ENCODE results near the gene ZNF669. TPM values are rescaled to one million over a fixed set of nuclear protein-coding genes. Genes with fewer than 3 reads are reported as not detected.

ZNF669 gene
- total RNA-seq, 4 donors from 2014 or later = 3.9 to 6.6 (median 5.6) TPM

- TF ChIP-seq, protein P1, sequence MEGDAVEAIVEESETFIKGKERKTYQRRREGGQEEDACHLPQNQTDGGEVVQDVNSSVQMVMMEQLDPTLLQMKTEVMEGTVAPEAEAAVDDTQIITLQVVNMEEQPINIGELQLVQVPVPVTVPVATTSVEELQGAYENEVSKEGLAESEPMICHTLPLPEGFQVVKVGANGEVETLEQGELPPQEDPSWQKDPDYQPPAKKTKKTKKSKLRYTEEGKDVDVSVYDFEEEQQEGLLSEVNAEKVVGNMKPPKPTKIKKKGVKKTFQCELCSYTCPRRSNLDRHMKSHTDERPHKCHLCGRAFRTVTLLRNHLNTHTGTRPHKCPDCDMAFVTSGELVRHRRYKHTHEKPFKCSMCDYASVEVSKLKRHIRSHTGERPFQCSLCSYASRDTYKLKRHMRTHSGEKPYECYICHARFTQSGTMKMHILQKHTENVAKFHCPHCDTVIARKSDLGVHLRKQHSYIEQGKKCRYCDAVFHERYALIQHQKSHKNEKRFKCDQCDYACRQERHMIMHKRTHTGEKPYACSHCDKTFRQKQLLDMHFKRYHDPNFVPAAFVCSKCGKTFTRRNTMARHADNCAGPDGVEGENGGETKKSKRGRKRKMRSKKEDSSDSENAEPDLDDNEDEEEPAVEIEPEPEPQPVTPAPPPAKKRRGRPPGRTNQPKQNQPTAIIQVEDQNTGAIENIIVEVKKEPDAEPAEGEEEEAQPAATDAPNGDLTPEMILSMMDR (IDR thresholded peaks at IDR 0.05; ENCODE audit: low read depth) = no peak
Observed at GRCh38 chr1:247111700-247112478, 7.7 kb upstream of the ZNF669 start.

DNA sequence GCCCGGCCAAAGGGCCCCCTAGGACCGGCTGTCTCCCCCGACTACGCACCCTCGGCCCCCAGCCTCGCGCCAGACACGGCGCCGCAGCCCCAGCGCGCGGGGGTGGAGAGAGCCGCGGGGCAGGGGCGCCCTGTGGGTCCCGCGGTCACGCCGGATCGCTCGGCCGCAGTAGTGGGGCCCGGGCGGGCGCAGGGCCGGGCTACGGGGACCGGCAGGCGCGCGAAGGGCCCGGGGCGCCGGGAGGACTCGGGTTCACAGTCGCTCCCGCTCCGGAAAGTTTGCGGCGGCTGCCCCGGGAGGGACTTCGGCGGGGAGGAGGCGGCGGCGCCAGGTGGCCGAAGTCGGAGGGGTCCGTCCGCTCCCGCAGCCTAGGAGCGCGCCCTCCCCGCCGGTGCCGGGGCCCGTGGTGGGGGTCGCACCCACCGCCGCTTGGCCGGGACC, 7.1 kb upstream of the ZNF669 start:
- TF ChIP-seq, protein P1 (IDR thresholded peaks at IDR 0.05; ENCODE audit: low read depth) = no peak

DNA sequence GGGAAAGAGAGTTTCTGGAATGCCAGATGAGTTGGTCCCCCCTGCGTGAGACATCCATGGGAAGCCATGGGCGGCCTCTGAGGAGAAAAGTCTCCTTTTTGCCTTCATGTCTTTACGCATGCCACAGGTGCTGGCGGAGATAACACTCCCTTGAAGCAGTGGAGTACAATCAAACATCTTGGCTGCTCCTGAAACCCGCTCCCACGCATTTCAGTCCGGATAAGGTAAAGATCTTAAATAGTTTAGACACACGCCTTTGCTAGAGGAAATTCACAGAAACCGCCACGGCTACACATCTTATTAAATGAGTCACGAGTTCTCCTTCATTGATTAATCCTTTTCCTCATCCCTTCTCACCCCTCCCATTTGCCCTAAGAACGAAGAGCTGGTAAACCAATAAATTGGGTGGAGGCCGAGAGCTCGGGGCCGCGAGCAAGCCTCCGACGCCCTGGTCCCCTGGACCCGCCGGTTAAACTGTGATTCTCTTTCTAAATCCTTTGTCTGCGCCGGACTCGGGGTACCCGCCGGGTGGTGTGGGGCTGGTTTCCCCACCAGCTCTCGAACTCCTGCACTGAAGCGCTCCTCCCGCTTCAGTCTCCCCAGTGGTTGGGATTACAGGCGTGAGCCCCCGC, 6.6 kb upstream of the ZNF669 start:
- TF ChIP-seq, protein P1 (IDR thresholded peaks at IDR 0.05; ENCODE audit: low read depth) = no peak

- TF ChIP-seq, protein P1 (IDR thresholded peaks at IDR 0.05; ENCODE audit: low read depth) = no peak
Observed at GRCh38 chr1:247107694-247108093, 3.5 kb upstream of the ZNF669 start.

- TF ChIP-seq, protein P1 (IDR thresholded peaks at IDR 0.05; ENCODE audit: low read depth) = no peak
Observed at GRCh38 chr1:247105966-247106365, 1.8 kb upstream of the ZNF669 start.

- TF ChIP-seq, protein P1 (IDR thresholded peaks at IDR 0.05; ENCODE audit: low read depth) = no peak
Observed at GRCh38 chr1:247104965-247105364, 809 bp upstream of the ZNF669 start.

- TF ChIP-seq, protein P1 (IDR thresholded peaks at IDR 0.05; ENCODE audit: low read depth) = no peak
Observed at GRCh38 chr1:247102381-247102780, 1.8 kb downstream of the ZNF669 start.

Data from subcutaneous adipose tissue (tissue), 4 donors.